ENCODE data around the gene LRFN5. TPM values are rescaled to one million over a fixed set of nuclear protein-coding genes. Genes with fewer than 3 reads are reported as not detected.

LRFN5 gene
- total and polyA plus RNA-seq, 9 donors, result 0.71 to 6.1 (median 2.1) TPM

GRCh38 chr14:41699486-41699885 is 92.8 kb downstream of the LRFN5 start:
- H3K36me3 ChIP-seq, result no peaks in the 10 kb centered on the region
- H3K9me3 ChIP-seq, result no peaks in the 10 kb centered on the region
- no peaks in the 10 kb centered on the region for H3K4me1 ChIP-seq (ENCODE audit: insufficient read depth)
- no peak for TF ChIP-seq POLR2A (IDR thresholded peaks at IDR 0.05)
- TF ChIP-seq CTCF (IDR thresholded peaks at IDR 0.05), result no peak
- no peak for TF ChIP-seq EP300 (IDR thresholded peaks at IDR 0.05)
- intact Hi-C loops (cut with DNase I), result no loop called here
- H3K27me3 ChIP-seq, result no peaks in the 10 kb centered on the region
- no peak overlapping the region for H3K4me3 ChIP-seq
- no peak overlapping the region for H3K27ac ChIP-seq
- no peak for DNase-seq
- 52 to 55% (median 53%) methylated on average over 3 of the region's 3 CpGs for WGBS, 3 donors

GRCh38 chr14:41718477-41719166 is 111.9 kb downstream of the LRFN5 start:
- intact Hi-C loops (cut with DNase I), result no loop called here
- no peak overlapping the region for H3K4me3 ChIP-seq
- no peaks in the 10 kb centered on the region for H3K27me3 ChIP-seq
- TF ChIP-seq EP300 (IDR thresholded peaks at IDR 0.05), result no peak
- TF ChIP-seq POLR2A (IDR thresholded peaks at IDR 0.05), result no peak
- TF ChIP-seq CTCF (IDR thresholded peaks at IDR 0.05), result no peak
- DNase-seq, result no peak
- 57 to 69% (median 63%) methylated on average over 5 of the region's 5 CpGs for WGBS, 3 donors
- H3K9me3 ChIP-seq, result no peaks in the 10 kb centered on the region
- no peaks in the 10 kb centered on the region for H3K36me3 ChIP-seq
- no peak overlapping the region for H3K27ac ChIP-seq
- H3K4me1 ChIP-seq (ENCODE audit: insufficient read depth), result no peaks in the 10 kb centered on the region

- Histone ChIP-seq H3K9me3 (no peaks in the 10 kb centered on the region), H3K27me3 (no peaks in the 10 kb centered on the region), H3K4me1 (ENCODE audit: insufficient read depth) (no peaks in the 10 kb centered on the region), H3K27ac (no peak overlapping the region), H3K36me3 (no peaks in the 10 kb centered on the region), H3K4me3 (no peak overlapping the region)
- intact Hi-C loops (cut with DNase I), result no loop called here
- WGBS, 3 donors, result 91 to 98% (median 96%) methylated on average over 1 of the region's 1 CpG
- TF ChIP-seq EP300 (IDR thresholded peaks at IDR 0.05) (no peak), POLR2A (IDR thresholded peaks at IDR 0.05) (no peak), CTCF (IDR thresholded peaks at IDR 0.05) (no peak)
- no peak for DNase-seq
These were observed 132.5 kb downstream of the LRFN5 start for GRCh38 chr14:41739203-41739602.

- no peak overlapping the region for H3K4me3 ChIP-seq
- no peaks in the 10 kb centered on the region for H3K9me3 ChIP-seq
- TF ChIP-seq EP300 (IDR thresholded peaks at IDR 0.05) (no peak), POLR2A (IDR thresholded peaks at IDR 0.05) (no peak), CTCF (IDR thresholded peaks at IDR 0.05) (no peak)
- H3K4me1 ChIP-seq (ENCODE audit: insufficient read depth), result no peaks in the 10 kb centered on the region
- no peak for DNase-seq
- no peak overlapping the region for H3K27ac ChIP-seq
- H3K27me3 ChIP-seq, result no peaks in the 10 kb centered on the region
- WGBS, 3 donors, result 81 to 87% (median 85%) methylated on average over 2 of the region's 2 CpGs
- intact Hi-C loops (cut with DNase I), result no loop called here
- no peaks in the 10 kb centered on the region for H3K36me3 ChIP-seq
These were observed 136.5 kb downstream of the LRFN5 start for GRCh38 chr14:41743140-41743539.
